IMR-90 (cell line): ENCODE results near the gene EYS. TPM values are rescaled to one million over a fixed set of nuclear protein-coding genes. Genes with fewer than 3 reads are reported as not detected.
A peak's percentile ranks its signal among the peaks of the same experiment; 100 is the strongest.

ENCODE experiments used
- ATAC-seq: fragments of 200-7000 bp; cut with Tn5 transposase; 2 replicates; pipeline ENCODE4 v1.9.1; 2020; ENCODE audit warnings: low read depth, mild to moderate bottlenecking, moderate library complexity
- BruUV-seq: library from RNA; stranded (reverse); fragments of 400-500 nt; replicated peaks from 2 replicates; lab custom pipeline; 2021; lab: Mats Ljungman, UMichigan
- CTCF ChIA-PET: fragments of 300-600 bp; formaldehyde crosslinking; extraction: SDS; loops from one replicate; lab custom pipeline; 2021; ENCODE audit warnings: antibody characterized with exemption; lab: Yijun Ruan, JAX
- POLR2A ChIA-PET: fragments of 300-600 bp; sonication (Branson Sonifier 250); formaldehyde crosslinking; loops from one replicate; lab custom pipeline; 2022; ENCODE audit warnings: antibody characterized with exemption; ENCODE audit not compliant: unreplicated experiment; lab: Charles Lee
- DNase-seq: peaks from one replicate; pipeline ENCODE4 v3.0.0; 2013
- H2AFZ ChIP-seq: replicated peaks from 2 replicates; pipeline ENCODE3; 2013; ENCODE audit warnings: low read length, mild to moderate bottlenecking; ENCODE audit not compliant: poor library complexity
- H2AK5ac ChIP-seq: 2 replicates; pipeline ENCODE4 v1.6.1; 2013; ENCODE audit warnings: low read depth, low read length, inconsistent platforms
- H2AK9ac ChIP-seq: replicated peaks from 2 replicates; pipeline ENCODE3; 2013; ENCODE audit warnings: mild to moderate bottlenecking, low read depth, low read length, moderate library complexity; ENCODE audit not compliant: poor library complexity
- H2BK120ac ChIP-seq: 2 replicates; pipeline ENCODE4 v1.6.1; 2013; ENCODE audit warnings: low read depth, low read length, inconsistent platforms
- H2BK15ac ChIP-seq: 3 replicates; pipeline ENCODE4 v1.6.1; 2013; ENCODE audit warnings: low read depth, low read length, inconsistent platforms
- H2BK20ac ChIP-seq: 2 replicates; pipeline ENCODE4 v1.6.1; 2013; ENCODE audit warnings: low read depth, mild to moderate bottlenecking, inconsistent platforms, low read length, moderate library complexity
- H2BK5ac ChIP-seq: 2 replicates; pipeline ENCODE4 v1.6.1; 2013; ENCODE audit warnings: mild to moderate bottlenecking, low read depth, low read length, inconsistent platforms; ENCODE audit not compliant: poor library complexity, severe bottlenecking
- H3K14ac ChIP-seq: replicated peaks from 2 replicates; pipeline ENCODE4 v1.6.1; 2013; ENCODE audit warnings: low read depth, low read length, inconsistent platforms
- H3K18ac ChIP-seq: 2 replicates; pipeline ENCODE4 v1.6.1; 2013; ENCODE audit warnings: low read depth, low read length, control low read depth
- H3K23ac ChIP-seq: 2 replicates; pipeline ENCODE4 v1.6.1; 2013; ENCODE audit warnings: low read depth, low read length, inconsistent platforms
- H3K27ac ChIP-seq: 2 replicates; pipeline ENCODE4 v1.5.1; 2013; ENCODE audit warnings: mild to moderate bottlenecking, control low read depth, low read length; ENCODE audit not compliant: insufficient read depth
- H3K27me3 ChIP-seq: 2 replicates; pipeline ENCODE4 v1.6.1; 2013; ENCODE audit warnings: low read length; ENCODE audit not compliant: control insufficient read depth, insufficient read depth
- H3K36me3 ChIP-seq: 2 replicates; pipeline ENCODE4 v1.6.1; 2013; ENCODE audit warnings: low read length, mixed read lengths; ENCODE audit not compliant: control insufficient read depth, insufficient read depth
- H3K4ac ChIP-seq: 2 replicates; pipeline ENCODE4 v1.6.1; 2013; ENCODE audit warnings: low read depth, low read length, inconsistent platforms
- H3K4me1 ChIP-seq: 2 replicates; pipeline ENCODE4 v1.6.1; 2013; ENCODE audit warnings: low read length, mixed read lengths; ENCODE audit not compliant: control insufficient read depth, insufficient read depth
- H3K4me2 ChIP-seq: 2 replicates; pipeline ENCODE4 v1.6.1; 2013; ENCODE audit warnings: low read depth, mild to moderate bottlenecking, control low read depth, low read length, moderate library complexity
- H3K4me3 ChIP-seq: 2 replicates; pipeline ENCODE4 v1.5.1; 2013; ENCODE audit warnings: low read depth, mild to moderate bottlenecking, control low read depth, low read length, moderate library complexity; ENCODE audit not compliant: insufficient read depth
- H3K56ac ChIP-seq: 2 replicates; pipeline ENCODE4 v1.6.1; 2013; ENCODE audit warnings: low read length, inconsistent platforms; ENCODE audit not compliant: insufficient read depth; ENCODE audit errors: extremely low read depth
- H3K79me1 ChIP-seq, 2 experiments: 2 replicates each; pipeline ENCODE4 v1.6.1; 2013; ENCODE audit warnings: low read length in 2 of 2, inconsistent platforms in 1 of 2, low read depth in 1 of 2
- H3K9ac ChIP-seq: 2 replicates; pipeline ENCODE4 v1.6.1; 2013; ENCODE audit warnings: low read depth, low read length, control low read depth
- H3K9me1 ChIP-seq: 2 replicates; pipeline ENCODE4 v1.6.1; 2013; ENCODE audit warnings: low read length, inconsistent platforms; ENCODE audit not compliant: insufficient read depth
- H3K9me3 ChIP-seq: 2 replicates; pipeline ENCODE4 v1.6.1; 2013; ENCODE audit warnings: low read length; ENCODE audit not compliant: control insufficient read depth, insufficient read depth
- H4K20me1 ChIP-seq: 2 replicates; pipeline ENCODE4 v1.6.1; 2013; ENCODE audit warnings: low read length, inconsistent platforms; ENCODE audit not compliant: insufficient read depth
- H4K5ac ChIP-seq: 2 replicates; pipeline ENCODE4 v1.6.1; 2013; ENCODE audit warnings: mild to moderate bottlenecking, low read depth, low read length, control low read depth
- H4K8ac ChIP-seq, 2 experiments: 2 replicates each; pipeline ENCODE4 v1.6.1; 2013; ENCODE audit warnings: low read depth in 2 of 2, low read length in 2 of 2, control low read depth in 1 of 2, inconsistent platforms in 1 of 2
- H4K91ac ChIP-seq: 2 replicates; pipeline ENCODE4 v1.6.1; 2013; ENCODE audit warnings: low read depth, low read length, inconsistent platforms; ENCODE audit not compliant: insufficient read depth
- BHLHE40 ChIP-seq: fragments of 150-350 bp; IDR thresholded peaks from 2 replicates; pipeline ENCODE4 v1.6.1; 2016; ENCODE audit warnings: mild to moderate bottlenecking, low read depth, low read length
- CEBPB ChIP-seq: IDR thresholded peaks from 2 replicates; pipeline ENCODE4 v1.6.1; 2012; ENCODE audit warnings: low read depth, low read length, improper control_type of control experiment
- FOS ChIP-seq: fragments of 150-350 bp; IDR thresholded peaks from 2 replicates; pipeline ENCODE4 v1.6.1; 2016; ENCODE audit warnings: low read depth, low read length
- MAFK ChIP-seq: IDR thresholded peaks from 2 replicates; pipeline ENCODE4 v1.6.1; 2012; ENCODE audit warnings: low read depth, low read length, improper control_type of control experiment
- MAZ ChIP-seq: IDR thresholded peaks from 2 replicates; pipeline ENCODE4 v1.6.1; 2012; ENCODE audit warnings: low read depth, mild to moderate bottlenecking, low read length, improper control_type of control experiment, moderate library complexity, borderline replicate concordance
- MXI1 ChIP-seq: IDR thresholded peaks from 2 replicates; pipeline ENCODE4 v1.6.1; 2012; ENCODE audit warnings: low read depth, mild to moderate bottlenecking, low read length, moderate library complexity, borderline replicate concordance
- POLR2A ChIP-seq: IDR thresholded peaks from 2 replicates; pipeline ENCODE4 v1.6.1; 2012; ENCODE audit warnings: mild to moderate bottlenecking, low read depth, low read length
- WGBS, 2 experiments: methylation state at CpG; one replicate each; pipeline versions ENCODE4 v1.1.5 to v1.1.7; 2013; ENCODE audit warnings: missing lambda C conversion rate in 2 of 2; ENCODE audit not compliant: insufficient read length in 1 of 2; ENCODE audit errors: extremely low coverage in 2 of 2; 5-methylcytosine and 5-hydroxymethylcytosine counted together
- dilution Hi-C: fragments of 300-500 bp; cut with HindIII; formaldehyde crosslinking; loops from one replicate; pipeline ENCODE4 v1.14.3; 2018; ENCODE audit warnings: low sequenced_read_pairs; ENCODE audit not compliant: unreplicated experiment
- in situ Hi-C: fragments of 300-500 bp; cut with MboI; formaldehyde crosslinking; loops from 3 replicates; pipeline ENCODE4 v1.14.3; 2019; ENCODE audit warnings: low sequenced_read_pairs, inconsistent platforms, mixed read lengths
- intact Hi-C: fragments of 100-400 bp; cut with micrococcal nuclease; formaldehyde crosslinking; loops from 2 replicates; pipeline ENCODE4 v1.10.0; 2022
- polyA plus RNA-seq, 3 experiments: library from polyadenylated mRNA; depleted of rRNA; stranded (reverse); fragments of >200 nt; gene quantifications; 2 replicates each; pipeline ENCODE4 v1.2.3, GENCODE V29; 2012; ENCODE audit warnings: low replicate concordance in 1 of 3
- total RNA-seq: library from RNA; depleted of rRNA; stranded (reverse); fragments of >200 nt; gene quantifications from 2 replicates; pipeline ENCODE4 v1.2.3, GENCODE V29; 2012
- TF ChIP-seq, protein P1 (sequence below): fragments of 150-350 bp; IDR thresholded peaks from 2 replicates; pipeline ENCODE4 v1.6.1; 2016; ENCODE audit warnings: low read depth, mild to moderate bottlenecking, low read length, moderate library complexity, borderline replicate concordance
- TF ChIP-seq, protein P2 (sequence below): fragments of 150-350 bp; IDR thresholded peaks from 2 replicates; pipeline ENCODE4 v1.6.1; 2017; ENCODE audit warnings: mild to moderate bottlenecking, antibody characterized with exemption, low read length, low read depth

Gene EYS
- total and polyA plus RNA-seq, 2 of the 4 experiments (the other 2 are of a cell fraction), result under 0.01 TPM; not detected in 1

DNA sequence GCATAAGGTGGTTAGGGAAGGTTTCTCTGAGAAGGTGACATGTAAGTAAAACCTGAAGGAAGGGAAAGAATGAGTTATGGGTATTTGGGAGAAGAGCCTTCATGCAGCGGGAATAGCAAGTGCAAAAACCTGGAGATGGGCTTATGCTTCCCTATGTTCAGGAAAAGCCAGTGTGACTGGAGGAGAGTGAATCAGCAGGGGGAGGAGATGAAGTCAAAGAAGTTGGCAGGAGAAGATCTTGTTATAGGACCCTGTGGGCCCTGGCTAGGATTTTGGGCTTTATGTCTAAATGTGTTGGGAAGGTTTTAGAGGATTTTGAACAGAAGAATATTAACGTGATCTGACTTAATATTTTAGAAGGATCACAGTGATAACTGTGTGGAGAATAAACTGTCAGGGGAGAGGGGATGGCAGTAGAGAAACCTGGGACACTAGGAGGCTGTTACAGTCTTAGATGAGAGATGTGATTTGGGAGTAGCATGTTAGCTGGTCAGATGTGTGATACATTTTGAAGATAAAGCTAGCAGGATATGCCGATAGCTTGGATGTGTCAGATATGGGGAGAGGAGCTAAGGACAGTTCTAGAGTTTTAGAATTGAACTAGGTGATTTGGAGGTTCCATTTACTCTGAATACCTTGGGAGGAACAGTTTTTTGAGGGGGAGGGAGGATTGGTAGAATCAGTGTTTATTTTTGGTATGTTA is 2030.5 kb downstream of the EYS start:
- H3K4me2 ChIP-seq, result no peak overlapping the region
- H3K18ac ChIP-seq, result no peak overlapping the region
- ChIA-PET POLR2A (no interaction called here), CTCF (no interaction called here)
- H4K20me1 ChIP-seq, result peaks cover 23% of the 10 kb centered on the region
- H3K79me1 ChIP-seq, result peaks cover 23 to 55% of the 10 kb centered on the region in 2 experiments
- no peak overlapping the region for H3K4ac ChIP-seq
- 100% methylated on average over 1 of the region's 3 CpGs; no CpG with 5 or more reads in 1 of the 2 experiments for WGBS, 2 experiments
- dilution Hi-C loops, result no loop called here
- H3K56ac ChIP-seq, result no peak overlapping the region
- BruUV-seq, result no TSS peak
- peaks cover 2% of the 10 kb centered on the region; the same call in 1 of the 2 replicates for H3K4me1 ChIP-seq
- no peaks in the 10 kb centered on the region for H3K27me3 ChIP-seq
- no peak overlapping the region for H4K91ac ChIP-seq
- no peak overlapping the region for H2AK9ac ChIP-seq
- H3K9ac ChIP-seq, result no peak overlapping the region
- H2BK20ac ChIP-seq, result no peak overlapping the region
- no peak overlapping the region for H2BK120ac ChIP-seq
- no peak overlapping the region for H2BK5ac ChIP-seq
- no peak overlapping the region for H2AK5ac ChIP-seq
- intact Hi-C loops, result no loop called here
- H2BK15ac ChIP-seq, result no peak overlapping the region
- DNase-seq, result peak; percentile 7
- no peaks in the 10 kb centered on the region for H3K36me3 ChIP-seq
- no peak overlapping the region for H2AFZ ChIP-seq
- no peak overlapping the region for H4K8ac ChIP-seq
- no peak; the same call in 1 of the 2 replicates for ATAC-seq
- H3K27ac ChIP-seq, result no peak overlapping the region
- no peak overlapping the region for H3K14ac ChIP-seq
- H3K23ac ChIP-seq, result no peak overlapping the region
- no peak for TF ChIP-seq BHLHE40
- no peak for TF ChIP-seq MAFK
- TF ChIP-seq CEBPB, result no peak
- no peak for TF ChIP-seq FOS
- TF ChIP-seq MXI1, result no peak
- no peak for TF ChIP-seq POLR2A
- TF ChIP-seq, protein P1, sequence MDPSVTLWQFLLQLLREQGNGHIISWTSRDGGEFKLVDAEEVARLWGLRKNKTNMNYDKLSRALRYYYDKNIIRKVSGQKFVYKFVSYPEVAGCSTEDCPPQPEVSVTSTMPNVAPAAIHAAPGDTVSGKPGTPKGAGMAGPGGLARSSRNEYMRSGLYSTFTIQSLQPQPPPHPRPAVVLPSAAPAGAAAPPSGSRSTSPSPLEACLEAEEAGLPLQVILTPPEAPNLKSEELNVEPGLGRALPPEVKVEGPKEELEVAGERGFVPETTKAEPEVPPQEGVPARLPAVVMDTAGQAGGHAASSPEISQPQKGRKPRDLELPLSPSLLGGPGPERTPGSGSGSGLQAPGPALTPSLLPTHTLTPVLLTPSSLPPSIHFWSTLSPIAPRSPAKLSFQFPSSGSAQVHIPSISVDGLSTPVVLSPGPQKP, result no peak
- no peak for TF ChIP-seq MAZ
- TF ChIP-seq, protein P2, sequence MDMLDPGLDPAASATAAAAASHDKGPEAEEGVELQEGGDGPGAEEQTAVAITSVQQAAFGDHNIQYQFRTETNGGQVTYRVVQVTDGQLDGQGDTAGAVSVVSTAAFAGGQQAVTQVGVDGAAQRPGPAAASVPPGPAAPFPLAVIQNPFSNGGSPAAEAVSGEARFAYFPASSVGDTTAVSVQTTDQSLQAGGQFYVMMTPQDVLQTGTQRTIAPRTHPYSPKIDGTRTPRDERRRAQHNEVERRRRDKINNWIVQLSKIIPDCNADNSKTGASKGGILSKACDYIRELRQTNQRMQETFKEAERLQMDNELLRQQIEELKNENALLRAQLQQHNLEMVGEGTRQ, result no peak
- in situ Hi-C loops, result no loop called here
- no peaks in the 10 kb centered on the region for H3K9me3 ChIP-seq
- H3K4me3 ChIP-seq, result no peak overlapping the region
- no peak overlapping the region for H4K5ac ChIP-seq
- H3K9me1 ChIP-seq, result peaks cover 2% of the 10 kb centered on the region; the same call in 1 of the 2 replicates
